ENCODE results near the gene CCDC187.

DNA sequence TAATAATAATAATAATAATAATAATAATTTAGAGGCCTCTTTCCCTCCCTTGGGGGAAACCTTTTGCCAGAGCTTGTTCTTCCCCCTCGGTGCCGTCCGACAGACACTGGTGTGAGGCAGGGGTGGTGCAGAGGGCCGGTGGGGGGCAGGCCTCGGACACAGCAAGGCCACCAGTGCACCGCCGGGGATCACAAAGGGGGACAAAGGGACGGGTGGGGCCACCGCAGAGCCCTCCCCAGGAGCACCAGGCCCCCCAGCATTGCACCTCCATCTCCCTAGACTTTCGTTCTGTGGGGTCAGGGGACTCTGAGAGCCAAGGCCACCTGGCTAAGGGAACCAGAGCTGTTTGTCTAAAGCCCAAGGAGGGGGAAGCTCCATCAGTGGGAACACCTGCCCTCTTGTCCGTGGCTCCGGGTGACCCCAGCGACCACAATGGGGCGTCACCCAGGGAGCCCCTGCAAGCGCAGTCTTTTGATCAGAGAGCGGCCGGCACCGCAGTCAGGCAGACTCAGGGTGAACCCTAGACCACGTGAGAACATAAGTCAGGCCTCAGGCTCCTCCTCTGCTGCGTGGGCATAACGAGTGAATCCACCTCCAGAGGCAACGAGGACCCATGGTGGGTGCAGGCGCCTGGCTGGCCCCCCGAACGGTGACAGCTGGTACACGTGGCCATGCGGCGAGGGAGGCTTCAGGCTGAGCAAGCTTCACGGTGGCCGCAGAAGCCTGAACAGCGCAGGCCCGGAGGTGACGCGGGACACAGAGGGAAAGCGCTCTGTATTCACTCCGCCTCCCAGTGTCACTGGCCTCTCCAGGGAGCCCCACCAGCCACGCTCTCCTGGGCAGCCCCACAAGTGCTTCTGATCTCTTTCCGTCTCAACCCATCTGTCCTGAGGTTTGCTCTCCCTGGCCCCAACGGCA lies 46.3 kb downstream of the CCDC187 start:
- no peak for TF ChIP-seq TAF1 (IDR thresholded peaks at IDR 0.05; ENCODE audit: borderline replicate concordance, low read depth, low read length)
- TF ChIP-seq POLR2A (IDR thresholded peaks at IDR 0.05; ENCODE audit: low read depth, low read length), result no peak
- TF ChIP-seq POLR2AphosphoS5 (IDR thresholded peaks at IDR 0.05; ENCODE audit: low read depth, low read length), result no peak

All from GM12892 (cell line).